IgD-negative memory B cell (primary cell): Measurements from ENCODE around the gene CBARP. TPM values are rescaled to one million over a fixed set of nuclear protein-coding genes. Genes with fewer than 3 reads are reported as not detected.

ENCODE experiments used
- H3K27ac Mint-ChIP-seq, 3 donors: one replicate each; pipeline ENCODE4 v1.8.0; 2020 to 2022; ENCODE audit warnings: mild to moderate bottlenecking in 3 of 3, mixed read lengths in 3 of 3, moderate library complexity in 1 of 3
- H3K27me3 Mint-ChIP-seq: one replicate; pipeline ENCODE4 v1.8.0; 2021; ENCODE audit warnings: mixed read lengths
- H3K36me3 Mint-ChIP-seq: one replicate; pipeline ENCODE4 v1.8.0; 2020; ENCODE audit warnings: mild to moderate bottlenecking, mixed read lengths
- H3K4me1 Mint-ChIP-seq, 3 donors: one replicate each; pipeline ENCODE4 v1.8.0; 2020 to 2022; ENCODE audit warnings: mixed read lengths in 3 of 3, mild to moderate bottlenecking in 1 of 3
- H3K4me3 Mint-ChIP-seq, 4 donors: one replicate each; pipeline ENCODE4 v1.8.0; 2020 to 2022; ENCODE audit warnings: mild to moderate bottlenecking in 4 of 4, mixed read lengths in 4 of 4, moderate library complexity in 3 of 4
- H3K9me3 Mint-ChIP-seq, 3 donors: one replicate each; pipeline ENCODE4 v1.8.0; 2020 to 2021; ENCODE audit warnings: mixed read lengths in 3 of 3, mild to moderate bottlenecking in 1 of 3
- polyA plus RNA-seq: library from polyadenylated mRNA; unstranded; fragments of 300-500 nt; fragmentation: Illumina TruSeq; gene quantifications from one replicate; pipeline ENCODE4 v1.2.3, GENCODE V29; 2021

The CBARP gene
- polyA plus RNA-seq, 1 donor from 2014 or later, result not detected

- Mint-ChIP-seq H3K27ac (peak overlapping the region; percentile 95 to 99 (median 99)), H3K36me3 (peaks cover under 1% of the 10 kb centered on the region), H3K4me3 (peak overlapping the region; percentile 78 to 89 (median 82)), H3K27me3 (peaks cover 1% of the 10 kb centered on the region), H3K9me3 (no peaks in the 10 kb centered on the region), H3K4me1 (peaks cover 36 to 40% (median 40%) of the 10 kb centered on the region in 3 donors)
Observed at GRCh38 chr19:1262623-1263123, 24.9 kb upstream of the CBARP start.

- H3K4me3 Mint-ChIP-seq, result peak overlapping the region; percentile 78 to 99 (median 96)
- peaks cover 38 to 44% (median 41%) of the 10 kb centered on the region in 3 donors for H3K4me1 Mint-ChIP-seq
- no peaks in the 10 kb centered on the region for H3K9me3 Mint-ChIP-seq
- H3K27ac Mint-ChIP-seq, result peak overlapping the region; percentile 95 to 100 (median 99)
- H3K36me3 Mint-ChIP-seq, result peaks cover 3% of the 10 kb centered on the region
- H3K27me3 Mint-ChIP-seq, result peaks cover 1% of the 10 kb centered on the region
Observed at GRCh38 chr19:1261798-1262622, 24.2 kb upstream of the CBARP start.

GRCh38 chr19:1261538-1261797, 23.7 kb upstream of the CBARP start:
- peak overlapping the region; percentile 95 to 100 (median 98) for H3K27ac Mint-ChIP-seq

GRCh38 chr19:1260749-1261537, 23.1 kb upstream of the CBARP start:
- H3K27ac Mint-ChIP-seq, result peak overlapping the region; percentile 95 to 100 (median 98)
- H3K27me3 Mint-ChIP-seq, result peaks cover 1% of the 10 kb centered on the region
- no peaks in the 10 kb centered on the region for H3K9me3 Mint-ChIP-seq
- H3K36me3 Mint-ChIP-seq, result peaks cover 3% of the 10 kb centered on the region
- H3K4me1 Mint-ChIP-seq, result peaks cover 37 to 44% (median 40%) of the 10 kb centered on the region in 3 donors
- H3K4me3 Mint-ChIP-seq, result peak overlapping the region; percentile 78 to 99 (median 96)

More at GRCh38 chr19:1261538-1261797, 23.7 kb upstream of the CBARP start:
- H3K9me3 Mint-ChIP-seq, result no peaks in the 10 kb centered on the region
- peaks cover 1% of the 10 kb centered on the region for H3K27me3 Mint-ChIP-seq
- peaks cover 3% of the 10 kb centered on the region for H3K36me3 Mint-ChIP-seq
- peaks cover 38 to 44% (median 41%) of the 10 kb centered on the region in 3 donors for H3K4me1 Mint-ChIP-seq
- H3K4me3 Mint-ChIP-seq, result peak overlapping the region; percentile 78 to 99 (median 96)

- no peaks in the 10 kb centered on the region for H3K9me3 Mint-ChIP-seq
- peaks cover 3% of the 10 kb centered on the region for H3K36me3 Mint-ChIP-seq
- peaks cover 1% of the 10 kb centered on the region for H3K27me3 Mint-ChIP-seq
- peaks cover 32 to 41% (median 34%) of the 10 kb centered on the region in 3 donors for H3K4me1 Mint-ChIP-seq
- H3K27ac Mint-ChIP-seq, result peak overlapping the region; percentile 95 to 100 (median 98)
- peak overlapping the region; percentile 78 to 99 (median 93) for H3K4me3 Mint-ChIP-seq
Observed at GRCh38 chr19:1259876-1260748, 22.3 kb upstream of the CBARP start.

GRCh38 chr19:1259206-1259875, 21.5 kb upstream of the CBARP start:
- Mint-ChIP-seq H3K9me3 (no peaks in the 10 kb centered on the region), H3K36me3 (peaks cover 4% of the 10 kb centered on the region), H3K27ac (peak overlapping the region; percentile 95 to 100 (median 98)), H3K4me1 (peaks cover 28 to 35% (median 30%) of the 10 kb centered on the region in 3 donors), H3K4me3 (peak overlapping the region; percentile 78 to 93 (median 88)), H3K27me3 (peaks cover 1% of the 10 kb centered on the region)

- Mint-ChIP-seq H3K9me3 (no peaks in the 10 kb centered on the region), H3K36me3 (peaks cover 4% of the 10 kb centered on the region), H3K27ac (peak overlapping the region; percentile 95 to 100 (median 98)), H3K4me3 (peak overlapping the region; percentile 78 to 93 (median 88)), H3K27me3 (peaks cover 1% of the 10 kb centered on the region), H3K4me1 (peaks cover 27 to 35% (median 28%) of the 10 kb centered on the region in 3 donors)
Observed at GRCh38 chr19:1258707-1259205, 21.0 kb upstream of the CBARP start.

- Mint-ChIP-seq H3K27me3 (no peaks in the 10 kb centered on the region), H3K9me3 (no peaks in the 10 kb centered on the region), H3K4me3 (peak overlapping the region; percentile 71 to 93 (median 85)), H3K27ac (peak overlapping the region; percentile 95 to 100 (median 98)), H3K36me3 (peaks cover 4% of the 10 kb centered on the region), H3K4me1 (peaks cover 24 to 30% (median 29%) of the 10 kb centered on the region in 3 donors)
Observed at GRCh38 chr19:1258163-1258492, 20.3 kb upstream of the CBARP start.

- H3K9me3 Mint-ChIP-seq, result no peaks in the 10 kb centered on the region
Observed at GRCh38 chr19:1257475-1258162, 19.8 kb upstream of the CBARP start.

GRCh38 chr19:1256646-1257474, 19.1 kb upstream of the CBARP start:
- Mint-ChIP-seq H3K27me3 (no peaks in the 10 kb centered on the region), H3K4me3 (peak overlapping the region; percentile 41 to 92 (median 60)), H3K27ac (peak overlapping the region in 2 of 3 donors; percentile 71 to 95), H3K9me3 (no peaks in the 10 kb centered on the region), H3K4me1 (peaks cover 20 to 27% (median 26%) of the 10 kb centered on the region in 3 donors), H3K36me3 (peaks cover 4% of the 10 kb centered on the region)

More at GRCh38 chr19:1257475-1258162, 19.8 kb upstream of the CBARP start:
- Mint-ChIP-seq H3K4me3 (peak overlapping the region; percentile 71 to 93 (median 85)), H3K36me3 (peaks cover 4% of the 10 kb centered on the region), H3K27me3 (no peaks in the 10 kb centered on the region), H3K27ac (peak overlapping the region; percentile 95 to 100 (median 98)), H3K4me1 (peaks cover 21 to 29% (median 27%) of the 10 kb centered on the region in 3 donors)

GRCh38 chr19:1255186-1256161, 17.7 kb upstream of the CBARP start:
- Mint-ChIP-seq H3K9me3 (no peaks in the 10 kb centered on the region), H3K27me3 (no peaks in the 10 kb centered on the region), H3K4me1 (peaks cover 17 to 25% (median 19%) of the 10 kb centered on the region in 3 donors)

More at GRCh38 chr19:1255186-1256161, 17.7 kb upstream of the CBARP start:
- Mint-ChIP-seq H3K36me3 (peaks cover 4% of the 10 kb centered on the region), H3K4me3 (peak overlapping the region in 2 of 4 donors; percentile 32 to 67), H3K27ac (peak overlapping the region in 2 of 3 donors; percentile 23 to 93)
